DOHH2 (cell line): ENCODE data around the gene DENR.

Experiments
- H3F3A ChIP-seq: fragments of 200-600 bp; sonication (generic), shearing (Covaris generic); 2 replicates; pipeline ENCODE4 v1.6.0; 2016; ENCODE audit warnings: antibody characterized with exemption, mild to moderate bottlenecking; ENCODE audit not compliant: control insufficient read depth, insufficient read depth
- H3K27ac ChIP-seq: fragments of 200-600 bp; sonication (generic); 2 replicates; pipeline ENCODE4 v1.5.1; 2014; ENCODE audit warnings: low read depth, mild to moderate bottlenecking, low read length, moderate library complexity
- H3K27me3 ChIP-seq: fragments of 200-600 bp; sonication (generic); 2 replicates; pipeline ENCODE4 v1.6.1; 2014; ENCODE audit warnings: mild to moderate bottlenecking, low read length, mixed read lengths; ENCODE audit not compliant: control insufficient read depth
- H3K36me3 ChIP-seq: fragments of 200-600 bp; sonication (generic); 2 replicates; pipeline ENCODE4 v1.6.1; 2014; ENCODE audit warnings: mild to moderate bottlenecking, low read length, moderate library complexity, mixed read lengths; ENCODE audit not compliant: control insufficient read depth
- H3K4me1 ChIP-seq: fragments of 200-600 bp; sonication (generic); 2 replicates; pipeline ENCODE4 v1.6.1; 2014; ENCODE audit warnings: mild to moderate bottlenecking, low read length, mixed read lengths; ENCODE audit not compliant: control insufficient read depth
- H3K4me2 ChIP-seq: fragments of 200-600 bp; sonication (generic); 2 replicates; pipeline ENCODE4 v1.6.0; 2014; ENCODE audit warnings: mild to moderate bottlenecking, low read length, moderate library complexity
- H3K4me3 ChIP-seq: fragments of 200-600 bp; sonication (generic); 2 replicates; pipeline ENCODE4 v1.5.1; 2014; ENCODE audit warnings: mild to moderate bottlenecking, low read length, mixed read lengths
- H3K79me2 ChIP-seq: fragments of 200-600 bp; sonication (generic); 2 replicates; pipeline ENCODE4 v1.6.1; 2014; ENCODE audit warnings: mild to moderate bottlenecking, low read length, mixed read lengths; ENCODE audit not compliant: control insufficient read depth
- H3K9me2 ChIP-seq: fragments of 200-600 bp; sonication (generic); replicated peaks from 2 replicates; pipeline ENCODE4 v1.6.1; 2014; ENCODE audit warnings: mild to moderate bottlenecking, low read length, mixed read lengths; ENCODE audit not compliant: control insufficient read depth
- H3K9me3 ChIP-seq: fragments of 200-600 bp; sonication (generic); 2 replicates; pipeline ENCODE4 v1.6.1; 2014; ENCODE audit warnings: antibody characterized with exemption, low read length, mixed read lengths; ENCODE audit not compliant: control insufficient read depth, insufficient read depth
- H4K20me1 ChIP-seq: fragments of 200-600 bp; sonication (generic); 2 replicates; pipeline ENCODE4 v1.6.0; 2014; ENCODE audit warnings: low read depth, mild to moderate bottlenecking, antibody characterized with exemption, low read length, moderate library complexity; ENCODE audit not compliant: control insufficient read depth, insufficient read depth
- EZH2phosphoT487 ChIP-seq: fragments of 200-600 bp; sonication (generic); IDR thresholded peaks from 2 replicates; pipeline ENCODE4 v1.6.1; 2017; ENCODE audit warnings: borderline replicate concordance, mild to moderate bottlenecking, antibody characterized with exemption, low read length, moderate library complexity, mixed read lengths
- TF ChIP-seq, protein P1 (sequence below): fragments of 200-600 bp; sonication (generic); IDR thresholded peaks from one replicate; pipeline ENCODE4 v1.5.1; 2014; ENCODE audit warnings: antibody characterized with exemption, mild to moderate bottlenecking, low read depth, low read length; ENCODE audit not compliant: poor library complexity, severe bottlenecking

DENR gene

DNA sequence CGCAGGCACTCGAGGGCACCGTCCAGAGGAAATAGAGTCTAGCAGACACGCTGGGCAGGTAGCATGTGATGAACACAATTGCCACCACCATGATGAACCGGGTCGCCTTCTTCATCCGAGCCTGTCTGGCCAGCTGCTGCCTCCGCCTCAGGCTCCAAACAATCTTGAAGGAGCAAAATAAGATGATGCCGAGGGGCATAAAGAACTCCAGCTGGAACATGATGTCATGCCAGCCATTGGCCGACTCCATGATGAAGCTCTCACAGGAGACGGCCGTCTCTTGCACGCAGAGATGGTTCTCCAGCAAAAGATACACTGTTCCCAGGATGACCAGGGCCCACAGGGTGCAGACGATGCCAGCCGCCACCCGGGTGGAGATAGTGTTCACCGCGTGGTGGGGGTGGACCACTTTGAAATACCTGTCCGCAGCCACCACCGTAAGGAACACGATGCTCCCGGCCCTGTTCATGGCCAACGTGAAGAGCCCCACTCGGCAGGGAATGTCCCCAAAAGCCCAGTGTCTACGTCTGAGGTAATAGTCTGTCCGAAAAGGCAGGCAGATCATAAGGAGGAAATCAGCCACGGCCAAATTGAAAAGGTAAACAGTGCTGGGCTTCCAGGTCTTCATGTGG lies 22.9 kb upstream of the DENR start:
- Histone ChIP-seq H3K79me2 (no peaks in the 10 kb centered on the region), H3F3A (peaks cover 8% of the 10 kb centered on the region; the same call in 1 of the 2 replicates), H3K9me3 (no peaks in the 10 kb centered on the region), H3K4me1 (peaks cover 52% of the 10 kb centered on the region), H3K27ac (no peak overlapping the region), H3K4me3 (no peak overlapping the region), H3K27me3 (no peaks in the 10 kb centered on the region), H4K20me1 (no peaks in the 10 kb centered on the region), H3K4me2 (no peak overlapping the region), H3K9me2 (no peaks in the 10 kb centered on the region), H3K36me3 (no peaks in the 10 kb centered on the region)
- no peak for TF ChIP-seq EZH2phosphoT487
- TF ChIP-seq, protein P1, sequence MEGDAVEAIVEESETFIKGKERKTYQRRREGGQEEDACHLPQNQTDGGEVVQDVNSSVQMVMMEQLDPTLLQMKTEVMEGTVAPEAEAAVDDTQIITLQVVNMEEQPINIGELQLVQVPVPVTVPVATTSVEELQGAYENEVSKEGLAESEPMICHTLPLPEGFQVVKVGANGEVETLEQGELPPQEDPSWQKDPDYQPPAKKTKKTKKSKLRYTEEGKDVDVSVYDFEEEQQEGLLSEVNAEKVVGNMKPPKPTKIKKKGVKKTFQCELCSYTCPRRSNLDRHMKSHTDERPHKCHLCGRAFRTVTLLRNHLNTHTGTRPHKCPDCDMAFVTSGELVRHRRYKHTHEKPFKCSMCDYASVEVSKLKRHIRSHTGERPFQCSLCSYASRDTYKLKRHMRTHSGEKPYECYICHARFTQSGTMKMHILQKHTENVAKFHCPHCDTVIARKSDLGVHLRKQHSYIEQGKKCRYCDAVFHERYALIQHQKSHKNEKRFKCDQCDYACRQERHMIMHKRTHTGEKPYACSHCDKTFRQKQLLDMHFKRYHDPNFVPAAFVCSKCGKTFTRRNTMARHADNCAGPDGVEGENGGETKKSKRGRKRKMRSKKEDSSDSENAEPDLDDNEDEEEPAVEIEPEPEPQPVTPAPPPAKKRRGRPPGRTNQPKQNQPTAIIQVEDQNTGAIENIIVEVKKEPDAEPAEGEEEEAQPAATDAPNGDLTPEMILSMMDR: no peak

- Histone ChIP-seq H3K4me2 (no peak within 1 kb of the TSS), H3K36me3 (no peaks in the 10 kb centered on the region), H3K27me3 (no peaks in the 10 kb centered on the region), H3K9me3 (no peaks in the 10 kb centered on the region), H4K20me1 (no peaks in the 10 kb centered on the region), H3K4me3 (no peak within 1 kb of the TSS), H3K9me2 (no peaks in the 10 kb centered on the region), H3K27ac (no peak within 1 kb of the TSS), H3K79me2 (no peaks in the 10 kb centered on the region), H3K4me1 (peaks cover 45% of the 10 kb centered on the region), H3F3A (peaks cover 2% of the 10 kb centered on the region; the same call in 1 of the 2 replicates)
- TF ChIP-seq, protein P1: no peak
- no peak for TF ChIP-seq EZH2phosphoT487
Measured at GRCh38 chr12:122730215-122731014, 22.2 kb upstream of the DENR start, which contains the start of gene HCAR1. HCAR1 (minus strand) TSS chr12:122730844; CDS start chr12:122730339, 505 bp downstream.

DNA sequence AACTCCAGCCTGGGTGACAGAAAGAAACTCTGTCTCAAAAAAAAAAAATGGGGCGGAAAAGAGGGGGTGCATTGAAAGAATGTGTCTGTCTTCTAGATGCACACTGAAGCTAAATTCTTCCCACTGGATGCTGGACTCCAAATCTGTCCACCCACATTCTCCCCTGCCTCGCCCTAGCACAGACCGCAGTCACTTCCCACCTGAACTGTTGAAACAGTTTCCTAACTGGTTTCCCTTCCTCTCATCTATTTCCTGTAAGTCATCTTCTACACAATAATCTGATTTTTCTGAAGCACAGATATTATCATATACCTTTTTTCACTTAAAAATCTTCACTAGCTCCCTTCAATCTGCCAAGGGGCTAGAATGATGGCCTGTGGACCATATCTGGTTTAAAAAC lies 20.5 kb upstream of the DENR start:
- Histone ChIP-seq H3K79me2 (no peaks in the 10 kb centered on the region), H3K4me1 (peaks cover 33% of the 10 kb centered on the region), H3K4me2 (peak overlapping the region; percentile 66), H4K20me1 (no peaks in the 10 kb centered on the region), H3K36me3 (no peaks in the 10 kb centered on the region), H3K4me3 (peak overlapping the region; percentile 43), H3K9me3 (no peaks in the 10 kb centered on the region), H3K9me2 (no peaks in the 10 kb centered on the region), H3K27me3 (no peaks in the 10 kb centered on the region), H3F3A (no peaks in the 10 kb centered on the region; the same call in 1 of the 2 replicates), H3K27ac (peak overlapping the region; percentile 50)
- TF ChIP-seq, protein P1: no peak
- no peak for TF ChIP-seq EZH2phosphoT487
